ENCODE data around the gene PJVK.

GRCh38 chr2:178417916-178418315, 33.3 kb upstream of the PJVK start:
- TF ChIP-seq CTCF (IDR thresholded peaks at IDR 0.05) (no peak), REST (IDR thresholded peaks at IDR 0.05; ENCODE audit: insufficient read depth in 1 of 2, low read depth in 2 of 2, low read length in 1 of 2) (no peak), POLR2AphosphoS5 (IDR thresholded peaks at IDR 0.05; ENCODE audit: low read depth, low read length) (no peak), TCF7L2 (IDR thresholded peaks at IDR 0.05; ENCODE audit: low read depth, low read length) (no peak), SIN3A (IDR thresholded peaks at IDR 0.05; ENCODE audit: borderline replicate concordance, insufficient read depth, low read depth, low read length) (no peak)
